Eye (tissue), 1 donor: Measurements from ENCODE around the gene SLC49A3.
"Not testable (repeated sequence)": the region's sequence is repeated elsewhere in the genome, so short reads cannot be mapped to it uniquely, and the experiment has no call there.

Experiments
- DNase-seq: peaks from one replicate; pipeline ENCODE4 v3.0.0-alpha.2; 2015

SLC49A3 gene

DNA sequence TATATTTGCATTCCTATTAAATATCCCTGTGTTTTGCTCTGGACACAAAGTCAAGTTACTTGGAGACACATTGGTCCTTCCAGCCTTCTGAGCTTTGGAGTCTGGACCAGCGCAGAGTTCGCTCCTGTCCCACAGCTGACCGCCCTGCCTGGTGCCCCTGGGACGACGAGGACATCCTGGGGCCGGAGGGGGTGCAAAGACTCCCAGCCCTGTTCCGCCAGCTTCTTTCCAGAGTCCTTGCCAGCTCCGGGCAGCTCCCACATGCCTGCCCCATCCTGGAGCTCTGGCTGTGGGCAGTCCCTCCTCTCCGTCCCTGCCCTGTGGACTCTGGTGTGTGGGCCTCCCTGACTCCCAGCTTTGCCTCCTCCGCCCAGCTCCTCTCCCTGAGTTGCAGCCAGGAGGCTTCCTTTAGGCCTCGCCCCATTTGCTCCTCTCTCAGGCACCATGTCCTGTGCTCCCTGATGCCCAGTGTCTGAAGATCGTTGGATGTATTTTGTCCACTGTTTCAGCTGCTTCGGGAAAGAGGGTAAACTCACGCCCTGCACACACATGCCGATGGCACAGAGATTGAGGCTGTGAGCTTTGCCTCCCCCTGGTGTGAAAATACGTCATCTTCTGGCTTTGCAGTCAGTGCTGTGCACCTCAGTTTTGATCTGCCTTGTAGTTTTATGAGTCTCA lies 11.8 kb upstream of the SLC49A3 start:
- DNase-seq, result no peak

DNA sequence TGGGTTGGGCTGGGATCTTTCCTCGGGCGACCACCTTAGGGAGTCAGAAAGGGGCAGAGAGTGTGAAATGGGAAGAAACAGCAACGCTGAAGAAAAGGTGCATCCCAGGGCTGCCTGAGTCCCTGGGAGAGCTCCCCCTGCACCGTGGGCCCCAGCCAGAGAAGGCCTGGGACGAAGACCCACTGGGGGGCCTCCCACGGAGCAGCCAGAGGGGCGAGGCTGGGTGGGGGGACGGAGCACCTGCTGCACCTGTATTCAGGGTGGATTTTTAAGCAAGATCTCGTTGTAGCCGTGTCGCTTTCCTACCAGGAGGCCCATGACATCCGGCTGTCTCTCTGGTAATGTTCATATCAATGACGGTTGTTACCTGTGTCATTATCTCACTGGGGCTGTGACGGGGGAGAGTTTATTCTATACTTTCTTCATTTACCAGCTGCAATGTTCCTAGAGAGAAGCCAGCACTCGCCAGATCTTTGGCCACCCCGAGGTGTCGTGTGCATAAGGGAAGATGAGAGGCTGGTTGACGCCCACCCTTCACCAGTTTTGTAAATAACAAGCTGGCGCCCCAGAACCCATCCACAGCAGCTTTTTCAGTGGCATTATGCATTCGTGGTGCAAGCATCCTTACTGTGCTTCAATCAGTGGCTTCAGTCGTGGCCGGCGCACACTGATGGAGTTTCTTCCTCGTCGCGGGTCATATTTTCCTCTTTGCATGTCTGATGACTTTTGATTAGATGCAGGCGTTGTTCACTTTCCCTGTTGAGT lies 11.0 kb upstream of the SLC49A3 start:
- DNase-seq, result no peak

DNA sequence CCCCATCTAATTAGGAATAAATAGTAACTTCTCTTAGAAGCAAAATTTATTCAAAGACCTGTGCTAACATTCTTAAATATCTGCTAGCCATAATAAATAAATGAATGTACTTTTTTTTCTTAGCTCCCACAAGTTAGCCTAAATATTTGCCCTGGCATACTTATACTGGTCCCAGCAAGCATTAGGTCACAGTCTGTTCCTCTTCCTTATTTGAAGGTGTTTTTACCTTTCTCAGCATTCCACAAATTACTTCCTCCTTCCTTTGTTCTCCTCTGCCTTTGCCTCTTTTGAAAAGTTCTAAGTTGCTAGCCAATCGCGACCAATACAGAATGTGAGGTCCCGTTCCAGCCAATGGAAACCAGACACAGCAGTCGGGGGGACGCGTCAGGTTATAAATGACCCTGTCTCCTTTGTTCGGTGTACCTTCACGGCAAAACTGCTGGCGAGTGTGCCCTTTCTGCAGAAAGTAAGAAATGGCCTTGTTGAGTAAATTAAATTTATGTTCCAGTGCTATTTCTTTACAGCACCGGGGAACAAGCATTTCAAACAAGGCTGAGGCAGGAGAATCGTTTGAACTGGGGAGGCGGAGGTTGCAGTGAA lies 5.5 kb upstream of the SLC49A3 start:
- DNase-seq, result not testable (repeated sequence)

DNA sequence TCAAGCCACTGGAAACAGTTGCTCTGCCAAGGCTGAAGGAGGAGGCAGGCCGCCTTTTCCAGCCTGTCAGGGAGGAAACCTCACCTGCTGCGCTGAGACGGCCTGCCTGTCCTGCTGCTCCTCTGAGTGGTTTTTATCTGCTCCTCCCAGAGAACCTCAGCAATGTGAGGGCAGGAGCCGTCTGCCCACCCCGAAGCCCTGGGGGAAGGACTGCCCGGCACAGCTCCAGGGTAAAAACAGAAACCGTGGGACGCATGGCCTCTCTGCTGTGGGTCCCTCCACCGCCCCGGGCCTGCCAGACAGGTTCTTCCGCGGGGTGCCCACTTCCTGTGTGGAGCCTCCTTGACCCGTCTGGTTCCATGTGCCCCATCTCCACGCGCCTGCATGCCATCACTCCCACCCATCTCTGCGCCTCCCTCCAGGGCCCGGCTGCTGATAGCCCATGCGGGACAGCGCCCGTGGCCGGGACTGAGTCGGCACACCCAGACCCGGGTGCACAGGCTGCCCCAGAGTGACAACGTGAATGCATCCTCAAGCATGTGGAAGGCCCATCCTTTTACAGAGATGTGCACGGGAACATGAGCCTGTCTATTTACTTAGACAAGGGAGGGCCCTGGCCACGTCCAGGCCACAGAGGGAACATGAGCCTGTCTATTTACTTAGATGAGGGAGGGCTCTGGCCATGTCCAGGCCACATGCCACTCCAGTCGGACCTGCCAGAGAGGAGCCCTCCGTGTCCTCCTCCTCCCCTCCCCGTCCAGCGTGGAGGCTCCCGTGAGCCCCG lies 4.0 kb upstream of the SLC49A3 start:
- no peak for DNase-seq

DNA sequence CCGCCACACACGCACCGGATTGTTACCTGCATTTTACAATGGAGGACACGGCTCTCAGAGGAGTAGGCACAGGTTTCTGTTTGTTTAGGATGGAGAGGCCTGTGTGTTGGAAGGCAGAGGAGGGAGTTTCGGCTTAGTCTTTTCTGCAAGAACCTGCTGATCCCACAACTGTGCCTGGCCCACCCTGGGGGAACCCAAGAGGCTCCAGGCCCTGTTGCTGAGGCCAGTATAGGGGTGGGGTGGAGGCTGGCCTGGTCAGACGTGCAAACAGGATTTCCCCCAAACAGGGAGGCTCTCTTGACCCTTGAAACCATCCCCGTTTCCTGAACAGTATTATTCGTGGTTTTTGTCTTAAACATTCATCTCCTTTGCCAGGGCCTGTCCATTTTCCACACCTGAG lies 772 bp upstream of the SLC49A3 start:
- no peak for DNase-seq

DNA sequence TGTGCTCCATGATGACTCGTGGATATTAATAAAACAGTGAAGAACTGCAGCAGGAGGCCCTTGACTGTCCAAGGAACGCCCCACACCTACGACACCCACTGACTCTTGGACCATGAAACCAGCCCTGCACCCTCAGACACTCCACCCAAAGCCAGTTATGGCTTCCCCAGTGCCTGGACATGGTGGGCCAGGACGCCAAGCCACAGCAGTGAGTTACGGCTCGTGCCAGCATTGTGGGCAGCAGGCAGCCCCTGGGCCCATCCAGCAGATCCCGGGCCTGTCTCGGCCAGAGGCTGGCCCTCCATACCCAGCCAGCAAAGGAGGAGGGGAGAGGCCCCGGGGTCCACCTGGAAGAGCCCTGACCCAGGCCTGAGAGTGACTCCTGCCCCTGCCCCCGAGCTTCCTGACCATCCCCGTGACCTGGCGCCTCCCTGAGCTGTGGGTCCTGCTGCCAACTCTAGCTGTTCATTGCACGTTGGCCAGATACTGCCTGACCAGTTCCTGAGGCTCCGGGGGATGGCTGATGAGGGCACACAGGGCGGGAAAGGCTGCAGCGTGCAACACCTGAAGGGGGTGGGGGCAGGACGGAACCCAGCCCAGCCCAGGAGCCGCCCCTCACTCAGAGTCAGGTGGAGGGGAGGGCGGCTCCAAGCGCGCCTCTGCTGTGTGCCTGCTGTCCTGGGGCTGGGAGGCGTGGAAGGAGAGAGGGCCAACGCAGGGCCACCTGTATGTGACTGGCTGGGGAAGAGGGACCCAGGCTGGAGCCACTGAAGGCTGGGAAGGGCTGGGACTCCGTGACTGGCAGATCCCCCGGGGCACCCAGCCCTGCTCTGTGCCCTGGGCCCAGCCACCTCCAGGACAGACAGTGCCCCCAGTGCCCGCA lies 739 bp downstream of the SLC49A3 start:
- no peak for DNase-seq

DNA sequence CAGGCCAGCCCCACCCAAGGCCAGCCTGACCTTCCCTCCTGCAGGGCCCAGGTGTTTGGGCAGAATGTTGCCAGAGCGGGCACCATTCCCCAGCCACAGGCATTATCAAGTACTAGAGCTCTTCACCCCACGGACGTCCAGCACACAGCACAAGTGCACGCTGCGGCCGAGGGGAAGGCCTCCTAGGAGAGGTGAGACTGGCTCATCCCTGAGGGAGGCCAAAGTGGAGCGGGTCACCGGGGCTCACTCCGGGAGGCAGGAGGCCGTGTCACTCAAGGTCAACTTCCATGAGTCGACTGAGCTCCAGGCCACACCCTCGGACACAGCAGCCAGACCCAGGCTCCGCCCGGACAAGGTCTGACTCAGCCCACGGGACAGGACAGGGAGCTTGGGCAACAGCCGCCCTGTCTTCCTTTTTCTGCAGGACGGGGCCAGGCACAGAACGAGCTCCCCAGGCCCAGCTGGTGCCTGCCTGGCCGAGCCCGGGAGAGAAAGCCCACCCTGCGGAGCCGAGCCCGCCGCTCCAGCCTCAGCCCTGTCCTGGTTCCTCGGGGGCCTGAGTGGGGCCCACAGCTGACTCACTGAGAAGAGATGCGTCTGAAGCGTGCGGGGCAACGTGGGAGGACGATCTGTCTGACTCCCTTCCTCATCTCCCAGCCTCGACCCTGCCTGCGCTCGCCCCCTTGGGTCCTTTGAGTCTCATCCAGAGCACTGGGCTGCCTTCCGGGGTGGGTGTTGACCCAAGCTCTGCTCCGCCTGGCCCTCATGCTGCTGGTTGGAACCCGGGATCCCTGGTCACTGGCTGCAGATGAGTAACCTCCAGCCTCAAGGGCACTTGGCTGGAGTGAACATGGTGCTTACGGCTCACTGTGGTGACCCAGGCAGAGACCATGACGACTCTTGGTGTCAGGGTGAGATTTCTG lies 1.6 kb downstream of the SLC49A3 start:
- DNase-seq, result no peak

DNA sequence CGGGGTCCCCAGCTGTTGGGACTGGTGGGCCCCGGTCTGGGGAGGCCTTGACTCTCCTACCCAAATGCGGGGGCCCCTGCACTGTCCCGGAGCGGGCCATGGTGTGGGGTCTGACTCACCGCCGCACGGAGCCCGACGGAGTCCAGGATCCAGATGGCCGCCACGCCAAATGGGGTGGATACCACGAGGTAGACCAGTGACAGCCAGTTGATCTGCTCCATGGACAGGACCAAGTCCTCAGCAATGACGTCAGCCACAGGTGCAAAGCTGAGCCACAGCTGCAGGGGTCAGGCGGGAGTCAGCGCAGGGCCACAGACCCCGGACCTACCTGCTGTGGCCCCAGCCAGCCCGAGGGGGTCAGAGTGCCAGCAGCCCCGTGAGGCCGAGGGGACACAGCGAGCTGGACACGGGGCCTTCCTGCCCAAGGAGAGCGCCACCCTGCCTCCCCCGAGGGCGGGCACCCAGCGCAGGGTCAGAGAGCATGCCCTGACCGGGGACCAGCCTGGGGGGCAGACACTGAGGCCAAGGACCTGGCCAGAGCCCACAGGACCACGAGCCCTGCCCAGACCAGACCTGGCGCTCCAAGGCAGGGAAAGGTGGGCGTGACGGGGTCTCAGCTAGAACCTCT lies 2.4 kb downstream of the SLC49A3 start:
- DNase-seq, result no peak

DNA sequence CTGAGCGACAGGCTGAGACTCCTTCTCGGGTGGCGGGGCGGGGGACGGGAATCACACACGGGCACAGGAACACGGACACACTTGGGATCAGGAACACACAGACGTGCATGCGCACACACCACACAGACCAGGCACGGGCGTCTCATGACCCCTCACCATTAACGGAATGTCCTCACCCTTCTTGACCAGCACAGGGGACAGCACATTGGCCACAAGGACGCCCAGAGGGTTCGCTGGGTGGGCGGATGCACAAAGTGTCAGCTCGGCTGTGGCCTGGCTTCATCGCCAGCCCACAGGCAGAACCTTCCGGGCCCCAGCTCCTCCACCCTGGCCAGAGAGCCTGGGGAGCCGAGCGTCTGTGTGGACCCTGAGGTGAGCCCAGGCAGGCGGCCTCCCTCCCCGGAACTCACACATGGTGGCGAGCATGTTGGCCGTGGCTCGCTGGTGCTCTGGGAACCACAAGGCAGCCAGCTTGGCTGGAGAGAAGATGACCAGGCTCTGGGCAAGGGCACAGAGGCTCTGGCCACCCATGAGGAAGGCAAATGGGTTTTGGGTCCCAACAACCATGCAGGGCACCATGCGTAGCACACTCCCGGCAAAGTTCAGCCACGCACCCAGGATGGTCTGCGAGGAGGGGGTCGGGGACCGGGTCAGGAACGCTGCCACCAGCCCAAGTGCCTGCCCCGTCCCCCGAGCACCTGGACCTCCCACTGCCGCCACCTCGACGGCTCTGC lies 3.1 kb downstream of the SLC49A3 start:
- DNase-seq, result no peak

DNA sequence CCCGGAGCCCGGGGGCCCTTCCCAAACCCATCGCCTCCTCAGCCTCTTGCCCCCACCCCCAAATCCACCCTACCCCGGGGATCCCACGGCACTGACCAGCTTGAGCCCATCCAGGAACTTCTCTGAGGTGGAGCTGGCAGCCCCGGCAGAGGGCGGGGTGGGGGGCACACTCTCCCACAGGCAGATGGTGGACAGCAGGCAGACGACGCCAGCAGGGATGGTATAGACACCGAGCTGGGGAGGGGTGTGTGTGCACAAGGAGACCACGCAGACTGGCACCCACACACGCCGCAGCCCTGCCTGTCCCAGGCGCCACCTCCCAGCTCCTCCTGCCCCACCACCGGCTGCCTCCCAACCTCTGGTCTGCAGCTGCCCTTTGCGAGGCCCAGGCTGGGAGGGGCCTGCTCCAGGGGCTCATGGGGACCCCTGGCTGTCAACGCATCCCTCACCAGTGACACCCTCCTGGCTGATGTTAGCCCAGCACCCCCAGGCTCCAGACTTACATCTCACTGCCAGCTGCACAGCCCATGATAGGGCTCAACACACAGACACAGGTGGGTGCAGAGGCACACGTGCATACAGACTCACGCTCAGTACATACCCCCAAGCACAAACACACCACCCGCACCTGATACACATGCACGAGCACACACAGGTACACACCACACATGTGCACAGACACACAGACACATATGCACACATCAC lies 4.2 kb downstream of the SLC49A3 start:
- no peak for DNase-seq

DNA sequence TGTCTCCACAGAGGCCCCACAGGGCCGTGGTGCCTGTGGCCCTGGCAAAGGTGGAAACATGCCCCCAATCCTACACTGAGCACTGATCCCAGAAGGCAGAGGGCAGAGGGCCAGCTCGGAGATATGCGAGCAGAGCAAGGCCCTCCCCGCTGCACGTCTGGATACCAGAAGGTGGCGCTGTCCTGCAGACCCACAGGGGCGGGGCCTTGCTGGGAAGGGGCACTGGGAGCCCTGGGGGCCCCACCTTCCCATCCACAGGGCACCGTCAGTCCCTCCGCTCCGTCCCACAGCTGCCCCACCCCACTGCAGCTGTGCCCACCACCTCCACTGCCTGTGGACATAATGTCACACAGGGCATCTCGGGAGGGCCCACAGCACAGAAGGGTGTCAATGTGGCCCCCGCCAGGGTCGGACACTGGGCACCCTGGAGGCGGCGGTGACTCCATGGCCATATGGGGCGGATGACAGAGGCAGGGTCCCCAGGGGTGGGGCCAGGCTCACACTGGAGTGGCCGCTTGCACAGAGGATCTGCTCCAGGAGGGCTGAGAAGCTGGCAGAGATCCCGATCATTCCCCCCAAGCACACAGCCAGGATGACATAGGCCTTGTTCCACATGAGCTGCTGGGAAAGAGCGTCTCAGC lies 4.8 kb downstream of the SLC49A3 start:
- peak; percentile 73 for DNase-seq

DNA sequence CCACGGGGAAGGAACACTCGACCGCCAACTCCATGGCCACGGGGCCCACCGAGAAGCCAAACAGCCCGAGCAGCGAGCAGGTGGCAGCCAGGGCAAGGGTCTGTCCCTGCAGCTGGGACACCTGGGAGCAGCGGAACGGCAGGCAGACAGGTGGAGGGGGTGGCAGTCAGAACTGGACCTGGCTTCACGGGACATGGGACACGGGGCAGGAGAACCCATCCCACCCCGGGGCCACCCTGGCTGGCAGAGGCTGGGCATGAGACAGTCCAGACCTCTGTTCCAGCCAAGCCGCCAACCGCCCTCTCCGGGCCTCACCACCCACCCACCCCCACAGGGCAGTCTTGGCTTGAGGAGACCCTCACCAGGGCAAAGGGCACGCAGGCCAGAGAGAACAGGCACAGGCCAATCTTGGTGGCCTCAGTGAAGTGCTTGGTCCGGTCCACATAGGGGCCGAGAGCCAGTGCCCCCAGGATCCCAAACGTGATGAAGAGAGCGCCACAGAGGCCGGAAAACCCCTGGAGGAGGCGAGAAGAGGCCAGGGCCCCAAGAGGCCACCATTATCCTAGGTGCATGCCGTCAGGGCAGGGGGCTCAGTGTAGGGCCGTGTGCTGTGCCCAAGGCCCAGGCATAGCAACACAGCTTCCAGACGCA lies 5.6 kb downstream of the SLC49A3 start:
- no peak for DNase-seq

DNA sequence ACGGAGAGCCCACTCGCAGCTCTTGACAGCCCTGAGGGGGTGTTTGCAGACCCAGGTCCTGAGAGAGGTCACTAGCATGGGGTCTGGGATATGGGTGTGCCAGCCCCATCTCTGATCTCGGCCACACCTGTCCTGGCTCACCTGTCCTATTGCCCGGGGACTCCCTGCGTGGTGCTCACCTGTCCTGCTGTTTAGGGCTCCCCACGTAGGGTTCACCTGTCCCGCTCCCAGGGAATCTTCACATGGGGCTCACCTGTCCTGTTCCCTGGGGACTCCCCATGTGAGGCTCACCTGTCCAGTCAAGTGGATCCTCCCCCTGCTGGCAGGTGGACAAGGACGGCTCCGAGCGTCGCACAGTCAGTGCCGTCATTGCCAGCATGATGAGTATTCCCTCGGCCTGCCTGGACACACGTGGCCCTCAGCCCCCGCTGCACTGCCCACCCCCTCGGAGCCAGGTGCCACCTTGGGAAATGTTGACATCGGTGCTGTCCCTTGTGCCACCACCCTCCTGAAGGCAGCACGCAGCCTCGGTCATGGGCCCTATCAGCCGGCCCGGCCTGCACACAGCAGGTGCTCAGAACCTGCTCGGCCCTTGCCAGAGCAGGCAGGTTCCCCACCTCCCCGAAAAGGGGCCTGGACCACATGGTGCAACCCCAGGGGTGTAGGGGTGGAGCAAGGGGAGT lies 6.3 kb downstream of the SLC49A3 start:
- no peak for DNase-seq

DNA sequence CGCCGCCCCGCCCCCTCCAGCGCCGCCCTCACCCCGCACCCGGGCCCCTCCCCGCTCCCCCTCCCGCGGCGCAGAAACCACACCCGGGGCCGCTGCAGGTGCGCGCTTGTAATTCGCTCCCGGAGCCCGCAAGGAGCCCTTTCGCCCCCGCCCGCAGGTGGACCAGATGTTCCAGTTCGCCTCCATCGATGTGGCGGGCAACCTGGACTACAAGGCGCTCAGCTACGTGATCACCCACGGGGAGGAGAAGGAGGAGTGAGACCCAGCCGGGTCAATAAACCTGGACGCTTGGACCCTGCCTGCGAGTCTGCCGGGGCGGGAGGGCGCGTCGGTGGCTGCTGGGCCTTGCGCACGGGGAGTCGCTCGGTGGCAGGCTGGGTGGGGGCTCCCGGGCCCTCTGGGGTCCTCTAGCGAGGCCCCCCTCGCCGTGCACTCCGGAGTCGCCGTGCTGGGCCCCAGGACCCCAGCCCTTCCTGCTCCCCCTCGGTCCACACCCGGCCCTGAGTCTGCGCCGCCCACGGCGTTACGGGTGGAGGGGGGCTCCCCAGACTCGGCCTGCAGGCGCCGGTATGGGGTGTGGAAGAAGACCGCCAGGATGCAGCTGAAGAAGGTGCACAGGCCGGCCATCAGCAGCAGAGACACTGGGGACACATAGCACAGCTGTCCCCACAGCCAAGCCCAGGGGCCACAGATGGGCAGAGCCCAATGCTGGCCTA lies 7.1 kb downstream of the SLC49A3 start:
- no peak for DNase-seq

DNA sequence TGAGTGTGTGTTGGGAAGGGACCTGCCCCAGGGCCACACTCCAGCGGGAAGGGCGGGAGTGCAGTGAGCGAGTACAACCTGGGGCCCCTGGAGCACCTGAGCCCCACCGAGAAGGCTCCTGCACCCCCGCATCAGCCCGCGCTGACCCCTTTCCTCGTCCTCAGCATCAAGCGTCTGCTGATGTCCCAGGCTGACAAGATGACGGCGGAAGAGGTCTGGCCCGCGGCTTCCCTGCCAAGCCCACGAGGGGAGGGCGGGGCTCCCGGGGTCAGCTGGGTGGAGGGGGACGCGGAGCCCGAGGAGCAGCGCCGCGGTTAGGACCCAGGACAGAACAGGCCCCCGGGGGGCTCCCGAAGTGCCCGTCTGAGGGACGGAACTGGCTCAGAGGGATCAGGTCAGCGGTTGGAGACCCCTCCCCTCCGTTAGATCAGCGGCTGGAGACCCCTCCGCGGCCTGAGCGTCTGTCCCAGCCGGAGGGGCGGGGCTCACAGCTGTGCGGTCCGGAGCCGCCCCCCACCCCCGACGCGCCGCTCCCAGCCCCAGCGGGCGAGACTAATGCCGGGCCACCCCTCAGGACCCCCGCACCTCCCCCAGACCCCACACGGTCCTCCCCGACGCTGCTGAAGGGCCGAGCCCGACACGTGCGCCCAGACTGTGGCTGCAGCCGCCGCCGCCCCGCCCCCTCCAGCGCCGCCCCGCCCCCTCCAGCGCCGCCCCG lies 7.9 kb downstream of the SLC49A3 start:
- DNase-seq, result peak; percentile 77

DNA sequence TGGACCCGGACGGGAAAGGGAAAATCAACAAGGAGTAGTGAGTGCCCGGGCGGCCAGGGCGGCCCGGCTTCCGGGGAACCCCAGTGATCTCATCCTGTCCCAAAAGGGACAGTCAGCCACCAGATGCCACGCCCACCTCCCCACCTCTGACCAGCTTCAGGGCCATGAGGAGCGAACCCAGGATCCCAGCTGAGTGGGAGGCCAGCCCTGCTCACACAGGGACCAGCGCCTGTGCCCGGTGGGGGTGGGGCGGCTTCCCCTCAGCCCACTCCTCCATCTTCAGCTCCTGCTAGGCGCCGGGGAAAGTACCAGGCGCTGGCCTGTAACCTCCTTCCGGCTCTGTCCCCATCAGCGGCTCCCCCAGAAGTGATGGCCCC lies 8.4 kb downstream of the SLC49A3 start:
- no peak for DNase-seq
